ENCODE data around the gene ADAP1.

The ADAP1 gene

DNA sequence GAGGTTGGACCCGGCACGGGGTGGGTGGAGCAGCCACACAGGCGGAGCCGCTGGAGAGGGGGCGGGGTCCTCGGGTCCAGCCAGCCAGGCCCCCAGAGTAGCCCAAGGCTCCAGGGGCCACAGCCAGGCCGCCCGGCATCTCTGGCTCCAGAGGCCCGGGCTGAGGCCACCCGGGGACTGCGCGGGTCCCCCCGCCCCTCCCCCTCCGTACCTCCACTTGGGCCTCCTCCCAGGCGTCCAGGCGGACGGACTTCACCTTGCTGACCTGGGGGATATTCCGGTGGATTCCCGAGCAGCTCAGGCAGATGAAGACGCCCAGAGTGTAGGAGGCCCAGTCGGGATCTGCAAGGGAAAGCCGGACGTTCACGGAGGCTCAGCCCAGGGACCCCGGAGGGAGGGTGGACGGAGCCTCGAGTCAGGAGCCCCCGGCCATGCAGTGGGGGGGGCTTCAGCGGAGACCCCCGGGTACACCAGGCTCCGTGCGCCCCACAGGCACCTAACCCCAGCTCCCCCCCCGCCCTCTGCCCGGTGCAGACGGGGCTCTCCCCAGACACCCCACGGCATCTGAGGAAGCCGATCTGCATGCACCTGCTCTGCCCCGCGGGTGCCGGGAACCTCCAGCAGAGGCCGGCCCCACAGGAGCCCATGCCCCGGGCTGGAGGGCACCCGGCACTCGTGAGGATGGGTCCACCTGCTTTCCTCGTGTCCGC lies 19.2 kb downstream of the ADAP1 start:
- ChIA-PET CTCF (no interaction called here), POLR2A (no interaction called here)
- Histone ChIP-seq H3K36me3 (ENCODE audit: control insufficient read depth in 4 of 4, insufficient read depth in 4 of 4, low read length in 3 of 4) (peaks cover 0 to 7% (median 0%) of the 10 kb centered on the region in 4 experiments), H3K27me3 (replicated peaks in 2 of 5; ENCODE audit: control insufficient read depth in 4 of 5, insufficient read depth in 5 of 5, low read length in 4 of 5) (no peaks in the 10 kb centered on the region), H3K4me1 (ENCODE audit: control extremely low read depth in 1 of 4, control insufficient read depth in 4 of 4, insufficient read depth in 4 of 4, low read length in 3 of 4) (no peaks in the 10 kb centered on the region), H3K27ac (ENCODE audit: insufficient read depth in 1 of 2, low read depth in 1 of 2, low read length in 2 of 2, poor library complexity in 1 of 2, severe bottlenecking in 2 of 2) (no peak overlapping the region), H3K9me3 (ENCODE audit: control extremely low read depth in 1 of 5, control insufficient read depth in 4 of 5, insufficient read depth in 2 of 5, low read depth in 1 of 5, low read length in 4 of 5) (peaks cover 0 to 5% (median under 1%) of the 10 kb centered on the region in 5 experiments), H3K4me3 (ENCODE audit: control insufficient read depth in 1 of 7, extremely low read depth in 1 of 7, insufficient read depth in 4 of 7, low read depth in 2 of 7, low read length in 6 of 7) (no peak overlapping the region)
- 98% methylated on average over 35 of the region's 46 CpGs for WGBS (ENCODE audit: insufficient coverage)
- no peak for DNase-seq

- no peak overlapping the region for H3K27ac ChIP-seq (ENCODE audit: insufficient read depth in 1 of 2, low read depth in 1 of 2, low read length in 2 of 2, poor library complexity in 1 of 2, severe bottlenecking in 2 of 2)
- POLR2A ChIA-PET = no interaction called here
- 94% methylated on average over 32 of the region's 34 CpGs for WGBS (ENCODE audit: insufficient coverage)
- CTCF ChIA-PET = no interaction called here
- H3K4me3 ChIP-seq (ENCODE audit: control insufficient read depth in 1 of 7, extremely low read depth in 1 of 7, insufficient read depth in 4 of 7, low read depth in 2 of 7, low read length in 6 of 7) = no peak overlapping the region
- no peaks in the 10 kb centered on the region for H3K27me3 ChIP-seq (replicated peaks in 2 of 5; ENCODE audit: control insufficient read depth in 4 of 5, insufficient read depth in 5 of 5, low read length in 4 of 5)
- no peak for DNase-seq
- H3K9me3 ChIP-seq (ENCODE audit: control extremely low read depth in 1 of 5, control insufficient read depth in 4 of 5, insufficient read depth in 2 of 5, low read depth in 1 of 5, low read length in 4 of 5) = no peaks in the 10 kb centered on the region
- H3K4me1 ChIP-seq (ENCODE audit: control extremely low read depth in 1 of 4, control insufficient read depth in 4 of 4, insufficient read depth in 4 of 4, low read length in 3 of 4) = peaks cover 0 to 2% (median 0%) of the 10 kb centered on the region in 4 experiments
- peaks cover 0 to 7% (median 0%) of the 10 kb centered on the region in 4 experiments for H3K36me3 ChIP-seq (ENCODE audit: control insufficient read depth in 4 of 4, insufficient read depth in 4 of 4, low read length in 3 of 4)
These were observed 19.9 kb downstream of the ADAP1 start for GRCh38 chr7:934469-935163.

DNA sequence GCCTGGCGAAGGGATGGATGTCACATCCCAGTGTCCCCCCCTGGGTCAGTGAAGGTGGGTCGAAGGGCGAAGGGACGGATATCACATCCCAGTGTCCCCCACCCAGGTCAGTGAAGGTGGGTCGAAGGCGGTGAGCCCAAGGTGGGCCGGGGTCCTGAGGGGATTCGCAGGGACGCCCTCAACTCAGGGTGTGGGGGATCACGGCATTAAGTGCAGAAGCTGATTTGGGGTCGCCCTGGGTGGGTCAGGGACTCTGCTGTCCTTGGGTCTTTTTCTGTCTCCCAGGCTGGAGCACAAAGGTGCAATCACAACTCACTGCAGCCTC lies 21.9 kb downstream of the ADAP1 start:
- POLR2A ChIA-PET = no interaction called here
- no peaks in the 10 kb centered on the region for H3K27me3 ChIP-seq (replicated peaks in 2 of 5; ENCODE audit: control insufficient read depth in 4 of 5, insufficient read depth in 5 of 5, low read length in 4 of 5)
- WGBS (ENCODE audit: insufficient coverage) = 96% methylated on average over 9 of the region's 11 CpGs
- CTCF ChIA-PET = no interaction called here
- no peak for DNase-seq
- no peak overlapping the region for H3K4me3 ChIP-seq (ENCODE audit: control insufficient read depth in 1 of 7, extremely low read depth in 1 of 7, insufficient read depth in 4 of 7, low read depth in 2 of 7, low read length in 6 of 7)
- no peaks in the 10 kb centered on the region for H3K9me3 ChIP-seq (ENCODE audit: control extremely low read depth in 1 of 5, control insufficient read depth in 4 of 5, insufficient read depth in 2 of 5, low read depth in 1 of 5, low read length in 4 of 5)
- peaks cover 0 to 7% (median 0%) of the 10 kb centered on the region in 4 experiments for H3K36me3 ChIP-seq (ENCODE audit: control insufficient read depth in 4 of 4, insufficient read depth in 4 of 4, low read length in 3 of 4)
- no peak overlapping the region for H3K27ac ChIP-seq (ENCODE audit: insufficient read depth in 1 of 2, low read depth in 1 of 2, low read length in 2 of 2, poor library complexity in 1 of 2, severe bottlenecking in 2 of 2)
- H3K4me1 ChIP-seq (ENCODE audit: control extremely low read depth in 1 of 4, control insufficient read depth in 4 of 4, insufficient read depth in 4 of 4, low read length in 3 of 4) = peaks cover 0 to 21% (median 14%) of the 10 kb centered on the region in 4 experiments

DNA sequence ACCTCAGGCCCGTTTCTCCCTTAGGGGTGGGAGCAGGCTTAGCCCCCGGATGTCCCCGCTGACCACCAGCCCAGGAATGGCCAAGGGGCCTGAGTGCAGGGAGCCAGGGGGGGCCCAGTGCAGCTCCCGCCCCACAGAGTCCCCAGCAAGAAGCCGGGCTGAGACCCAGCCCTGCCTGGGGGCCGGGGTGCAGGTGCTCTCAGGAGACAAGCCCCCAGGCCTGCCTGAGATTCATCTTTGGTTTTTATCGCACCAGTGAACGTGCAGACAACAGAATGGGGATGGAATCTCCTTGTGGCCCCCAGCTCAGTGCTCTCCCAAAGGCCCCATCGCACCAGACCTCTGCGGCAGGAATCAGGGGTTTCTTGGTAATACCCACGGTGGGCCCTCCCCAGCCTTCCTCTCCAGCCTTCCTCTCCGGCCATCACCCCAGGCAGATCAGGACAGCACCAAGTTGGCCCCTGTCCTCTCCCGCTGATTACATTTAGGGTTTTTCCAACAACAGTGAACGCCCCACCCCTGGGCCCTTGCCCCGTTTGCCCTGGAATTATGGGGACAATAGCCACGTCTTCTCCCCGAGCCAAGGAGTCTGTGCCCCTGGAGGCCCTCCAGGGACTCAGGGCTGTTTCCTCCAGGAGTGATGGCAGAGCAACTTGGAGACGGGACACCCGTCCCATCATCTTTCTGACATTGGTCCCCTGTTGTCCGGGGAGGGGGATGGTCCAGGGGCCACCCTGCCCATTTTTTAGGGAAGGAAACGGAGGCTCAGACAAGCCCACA lies 22.4 kb downstream of the ADAP1 start:
- Histone ChIP-seq H3K9me3 (ENCODE audit: control extremely low read depth in 1 of 5, control insufficient read depth in 4 of 5, insufficient read depth in 2 of 5, low read depth in 1 of 5, low read length in 4 of 5) (no peaks in the 10 kb centered on the region), H3K4me3 (ENCODE audit: control insufficient read depth in 1 of 7, extremely low read depth in 1 of 7, insufficient read depth in 4 of 7, low read depth in 2 of 7, low read length in 6 of 7) (no peak overlapping the region), H3K27ac (ENCODE audit: insufficient read depth in 1 of 2, low read depth in 1 of 2, low read length in 2 of 2, poor library complexity in 1 of 2, severe bottlenecking in 2 of 2) (no peak overlapping the region), H3K27me3 (replicated peaks in 2 of 5; ENCODE audit: control insufficient read depth in 4 of 5, insufficient read depth in 5 of 5, low read length in 4 of 5) (no peaks in the 10 kb centered on the region), H3K4me1 (ENCODE audit: control extremely low read depth in 1 of 4, control insufficient read depth in 4 of 4, insufficient read depth in 4 of 4, low read length in 3 of 4) (peaks cover 0 to 27% (median 14%) of the 10 kb centered on the region in 4 experiments), H3K36me3 (ENCODE audit: control insufficient read depth in 4 of 4, insufficient read depth in 4 of 4, low read length in 3 of 4) (peaks cover 0 to 7% (median 0%) of the 10 kb centered on the region in 4 experiments)
- no peak for DNase-seq
- WGBS (ENCODE audit: insufficient coverage) = 98% methylated on average over 20 of the region's 21 CpGs
- ChIA-PET POLR2A (no interaction called here), CTCF (interaction anchor here (1.1 kb wide), 1 partner anchor 15 kb away, joined by 3 read pairs; no protein-coding TSS in a partner anchor)

DNA sequence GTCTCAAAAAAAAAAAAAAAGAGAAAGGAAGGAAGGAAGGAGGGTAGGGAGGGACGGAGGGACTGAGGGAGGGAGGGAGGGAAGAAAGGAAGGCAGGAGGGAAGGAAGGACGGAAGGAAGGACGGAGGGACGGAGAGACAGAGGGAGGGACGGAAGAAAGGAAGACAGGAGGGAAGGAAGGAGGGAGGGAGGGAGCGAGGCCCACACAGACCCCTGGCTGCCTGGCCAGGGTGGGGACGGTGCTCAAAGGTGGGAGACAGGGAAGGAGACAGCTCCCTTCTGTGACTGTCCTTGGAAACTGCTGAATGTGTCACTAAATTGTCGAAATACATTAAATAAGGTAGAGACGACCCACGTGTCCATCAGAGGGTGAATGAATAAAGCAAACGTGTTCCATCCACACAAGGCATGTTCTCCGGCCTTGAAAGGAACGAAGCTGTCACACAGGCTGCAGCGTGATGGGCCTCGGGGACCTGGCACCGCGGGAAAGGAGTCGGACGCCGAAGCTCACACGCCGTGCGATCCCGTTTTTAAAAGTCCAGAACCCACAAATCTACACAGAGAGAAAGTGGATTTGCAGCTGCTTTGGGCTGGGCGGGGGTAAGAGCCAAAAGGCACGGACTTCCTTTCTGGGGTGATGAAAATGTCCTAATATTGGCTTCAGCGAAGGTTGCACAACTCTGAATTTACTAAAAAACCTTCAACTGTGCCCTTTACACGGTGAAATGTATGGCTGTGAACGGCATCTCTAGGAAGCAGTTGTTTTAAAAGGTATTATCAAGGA lies 23.3 kb downstream of the ADAP1 start:
- POLR2A ChIA-PET = interaction anchor here (0.6 kb wide), 1 partner anchor 1500 kb away, joined by 4 read pairs; no protein-coding TSS in a partner anchor
- peaks cover 0 to 7% (median 0%) of the 10 kb centered on the region in 4 experiments for H3K36me3 ChIP-seq (ENCODE audit: control insufficient read depth in 4 of 4, insufficient read depth in 4 of 4, low read length in 3 of 4)
- H3K4me1 ChIP-seq (ENCODE audit: control extremely low read depth in 1 of 4, control insufficient read depth in 4 of 4, insufficient read depth in 4 of 4, low read length in 3 of 4) = peaks cover 0 to 33% (median 14%) of the 10 kb centered on the region in 4 experiments
- H3K4me3 ChIP-seq (ENCODE audit: control insufficient read depth in 1 of 7, extremely low read depth in 1 of 7, insufficient read depth in 4 of 7, low read depth in 2 of 7, low read length in 6 of 7) = no peak overlapping the region
- no peaks in the 10 kb centered on the region for H3K27me3 ChIP-seq (replicated peaks in 2 of 5; ENCODE audit: control insufficient read depth in 4 of 5, insufficient read depth in 5 of 5, low read length in 4 of 5)
- H3K9me3 ChIP-seq (ENCODE audit: control extremely low read depth in 1 of 5, control insufficient read depth in 4 of 5, insufficient read depth in 2 of 5, low read depth in 1 of 5, low read length in 4 of 5) = no peaks in the 10 kb centered on the region
- DNase-seq = no peak
- WGBS (ENCODE audit: insufficient coverage) = 90% methylated on average over 20 of the region's 29 CpGs
- CTCF ChIA-PET = interaction anchor here (0.6 to 1.1 kb wide), 2 partner anchors 16 to 255 kb away, joined by 3 read pairs; no protein-coding TSS in a partner anchor
- H3K27ac ChIP-seq (ENCODE audit: insufficient read depth in 1 of 2, low read depth in 1 of 2, low read length in 2 of 2, poor library complexity in 1 of 2, severe bottlenecking in 2 of 2) = no peak overlapping the region

DNA sequence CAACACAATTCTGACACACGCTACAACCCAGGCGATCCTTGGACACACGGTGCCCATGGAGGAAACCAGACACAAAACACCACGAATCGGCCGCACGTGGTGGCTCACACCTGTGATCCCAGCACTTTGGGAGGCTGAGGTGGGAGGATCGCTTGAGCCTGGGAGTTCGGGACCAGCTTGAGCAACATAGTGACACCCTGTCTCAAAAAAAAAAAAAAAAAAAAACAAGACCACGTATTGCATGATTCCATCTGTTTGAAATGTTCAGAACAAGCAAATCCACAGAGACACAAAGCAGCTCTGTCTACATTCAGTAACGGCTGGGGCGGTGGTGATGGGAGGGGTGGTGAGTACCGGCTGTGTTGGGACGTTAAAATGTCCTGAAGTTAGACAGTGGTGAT lies 25.2 kb downstream of the ADAP1 start:
- Histone ChIP-seq H3K4me1 (ENCODE audit: control extremely low read depth in 1 of 4, control insufficient read depth in 4 of 4, insufficient read depth in 4 of 4, low read length in 3 of 4) (peaks cover 0 to 49% (median 29%) of the 10 kb centered on the region in 4 experiments), H3K4me3 (ENCODE audit: control insufficient read depth in 1 of 7, extremely low read depth in 1 of 7, insufficient read depth in 4 of 7, low read depth in 2 of 7, low read length in 6 of 7) (no peak overlapping the region), H3K36me3 (ENCODE audit: control insufficient read depth in 4 of 4, insufficient read depth in 4 of 4, low read length in 3 of 4) (peaks cover 0 to 6% (median 0%) of the 10 kb centered on the region in 4 experiments), H3K27me3 (replicated peaks in 2 of 5; ENCODE audit: control insufficient read depth in 4 of 5, insufficient read depth in 5 of 5, low read length in 4 of 5) (no peaks in the 10 kb centered on the region), H3K9me3 (ENCODE audit: control extremely low read depth in 1 of 5, control insufficient read depth in 4 of 5, insufficient read depth in 2 of 5, low read depth in 1 of 5, low read length in 4 of 5) (no peaks in the 10 kb centered on the region), H3K27ac (ENCODE audit: insufficient read depth in 1 of 2, low read depth in 1 of 2, low read length in 2 of 2, poor library complexity in 1 of 2, severe bottlenecking in 2 of 2) (peak overlapping the region; percentile 66 to 87)
- 98% methylated on average over 6 of the region's 14 CpGs for WGBS (ENCODE audit: insufficient coverage)
- POLR2A ChIA-PET = interaction anchor here (1.2 kb wide), 1 partner anchor 46 kb away, joined by 4 read pairs; no protein-coding TSS in a partner anchor
- DNase-seq = peak in 1 of 3 donors; percentile 19
- CTCF ChIA-PET = interaction anchor here (1.2 to 4.3 kb wide), 4 partner anchors 16 to 56 kb away, joined by 3 to 29 read pairs (median 4); no protein-coding TSS in a partner anchor

Measured in common myeloid progenitor, CD34-positive (primary cell).